Endothelial cell (in vitro differentiated cells): ENCODE measurements around the gene FPR1. TPM values are rescaled to one million over a fixed set of nuclear protein-coding genes. Genes with fewer than 3 reads are reported as not detected.
"Not testable (repeated sequence)": the region's sequence is repeated elsewhere in the genome, so short reads cannot be mapped to it uniquely, and the experiment has no call there.

ENCODE experiments used
- DNase-seq: peaks from one replicate; pipeline ENCODE4 v3.0.0; 2021; ENCODE audit warnings: low spot score
- H3K27ac Mint-ChIP-seq: one replicate; pipeline ENCODE4 v1.8.0; 2021; ENCODE audit warnings: mixed read lengths, inconsistent platforms; ENCODE audit not compliant: unreplicated experiment
- H3K27me3 Mint-ChIP-seq: one replicate; pipeline ENCODE4 v1.8.0; 2021; ENCODE audit warnings: mild to moderate bottlenecking, moderate library complexity, mixed read lengths, inconsistent platforms; ENCODE audit not compliant: unreplicated experiment
- H3K36me3 Mint-ChIP-seq: one replicate; pipeline ENCODE4 v1.8.0; 2021; ENCODE audit warnings: mild to moderate bottlenecking, low read depth, mixed read lengths, inconsistent platforms; ENCODE audit not compliant: unreplicated experiment
- H3K4me1 Mint-ChIP-seq: one replicate; pipeline ENCODE4 v1.8.0; 2021; ENCODE audit warnings: mild to moderate bottlenecking, mixed read lengths, inconsistent platforms; ENCODE audit not compliant: unreplicated experiment
- H3K4me3 Mint-ChIP-seq: one replicate; pipeline ENCODE4 v1.8.0; 2021; ENCODE audit warnings: mild to moderate bottlenecking, mixed read lengths, inconsistent platforms; ENCODE audit not compliant: unreplicated experiment
- H3K9me3 Mint-ChIP-seq: one replicate; pipeline ENCODE4 v1.8.0; 2021; ENCODE audit warnings: mixed read lengths, inconsistent platforms; ENCODE audit not compliant: unreplicated experiment
- total RNA-seq: library from RNA; stranded (reverse); fragmentation: NEBNext Ultra II Directional; extraction: Animal tissue kit (Norgen Biotek cat#: 25700); gene quantifications from one replicate; pipeline ENCODE4 v1.2.1, GENCODE V29; 2021; ENCODE audit not compliant: unreplicated experiment
- TF ChIP-seq, protein P1 (sequence below): fragments of 200-600 bp; sonication (generic); IDR thresholded peaks from one replicate; pipeline ENCODE4 v1.5.0; 2021; ENCODE audit warnings: antibody characterized with exemption; ENCODE audit not compliant: unreplicated experiment

Gene FPR1
- total RNA-seq, 1 donor from 2014 or later: 0.67 TPM

DNA sequence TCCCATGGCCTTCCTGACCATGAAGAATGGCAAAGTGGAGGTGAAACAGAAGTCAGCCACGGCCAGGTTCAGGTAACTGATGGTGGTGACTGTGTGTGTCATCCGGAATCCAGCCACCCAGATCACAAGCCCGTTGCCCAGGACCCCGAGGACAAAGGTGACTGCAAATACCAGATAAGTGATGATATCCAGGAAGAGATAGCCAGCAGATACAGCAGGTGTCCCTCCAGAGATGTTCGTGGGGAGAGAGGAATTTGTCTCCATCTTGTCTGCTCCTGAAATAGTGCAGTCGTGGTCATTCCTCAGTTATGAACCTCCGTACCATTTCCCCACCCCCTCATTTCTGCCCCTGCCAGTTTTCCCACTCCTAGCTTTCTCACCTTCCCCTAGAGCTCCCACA lies 4.9 kb downstream of the FPR1 start:
- TF ChIP-seq, protein P1, sequence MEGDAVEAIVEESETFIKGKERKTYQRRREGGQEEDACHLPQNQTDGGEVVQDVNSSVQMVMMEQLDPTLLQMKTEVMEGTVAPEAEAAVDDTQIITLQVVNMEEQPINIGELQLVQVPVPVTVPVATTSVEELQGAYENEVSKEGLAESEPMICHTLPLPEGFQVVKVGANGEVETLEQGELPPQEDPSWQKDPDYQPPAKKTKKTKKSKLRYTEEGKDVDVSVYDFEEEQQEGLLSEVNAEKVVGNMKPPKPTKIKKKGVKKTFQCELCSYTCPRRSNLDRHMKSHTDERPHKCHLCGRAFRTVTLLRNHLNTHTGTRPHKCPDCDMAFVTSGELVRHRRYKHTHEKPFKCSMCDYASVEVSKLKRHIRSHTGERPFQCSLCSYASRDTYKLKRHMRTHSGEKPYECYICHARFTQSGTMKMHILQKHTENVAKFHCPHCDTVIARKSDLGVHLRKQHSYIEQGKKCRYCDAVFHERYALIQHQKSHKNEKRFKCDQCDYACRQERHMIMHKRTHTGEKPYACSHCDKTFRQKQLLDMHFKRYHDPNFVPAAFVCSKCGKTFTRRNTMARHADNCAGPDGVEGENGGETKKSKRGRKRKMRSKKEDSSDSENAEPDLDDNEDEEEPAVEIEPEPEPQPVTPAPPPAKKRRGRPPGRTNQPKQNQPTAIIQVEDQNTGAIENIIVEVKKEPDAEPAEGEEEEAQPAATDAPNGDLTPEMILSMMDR: no peak
- Mint-ChIP-seq H3K27me3 (peaks cover 2% of the 10 kb centered on the region), H3K36me3 (no peaks in the 10 kb centered on the region), H3K4me1 (peaks cover 4% of the 10 kb centered on the region), H3K4me3 (no peak overlapping the region), H3K27ac (no peak overlapping the region), H3K9me3 (peaks cover 6% of the 10 kb centered on the region)
- no peak for DNase-seq

DNA sequence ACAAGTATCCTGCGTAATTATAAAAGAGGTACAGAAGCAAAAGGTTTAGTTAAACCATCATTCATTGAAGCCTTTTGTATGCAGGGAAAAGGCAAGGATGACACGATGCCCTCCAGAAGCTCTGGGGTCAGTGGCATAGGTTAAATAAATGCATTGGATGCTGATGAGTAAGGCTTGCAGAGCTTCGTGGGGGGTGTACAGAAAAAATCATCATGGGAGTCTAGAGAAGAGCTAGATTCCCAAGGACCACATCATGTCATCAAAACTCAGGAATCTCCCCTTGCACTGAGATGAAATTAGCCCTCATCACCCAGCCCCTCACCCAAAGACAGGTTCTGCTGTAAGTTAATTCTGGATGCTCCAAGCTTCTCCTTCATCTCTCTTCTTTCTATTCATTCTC lies 8.3 kb downstream of the FPR1 start:
- no peaks in the 10 kb centered on the region for H3K36me3 Mint-ChIP-seq
- no peak overlapping the region for H3K27ac Mint-ChIP-seq
- no peaks in the 10 kb centered on the region for H3K4me1 Mint-ChIP-seq
- H3K27me3 Mint-ChIP-seq: no peaks in the 10 kb centered on the region
- TF ChIP-seq, protein P1: no peak
- peaks cover 6% of the 10 kb centered on the region for H3K9me3 Mint-ChIP-seq
- no peak overlapping the region for H3K4me3 Mint-ChIP-seq
- DNase-seq: no peak

DNA sequence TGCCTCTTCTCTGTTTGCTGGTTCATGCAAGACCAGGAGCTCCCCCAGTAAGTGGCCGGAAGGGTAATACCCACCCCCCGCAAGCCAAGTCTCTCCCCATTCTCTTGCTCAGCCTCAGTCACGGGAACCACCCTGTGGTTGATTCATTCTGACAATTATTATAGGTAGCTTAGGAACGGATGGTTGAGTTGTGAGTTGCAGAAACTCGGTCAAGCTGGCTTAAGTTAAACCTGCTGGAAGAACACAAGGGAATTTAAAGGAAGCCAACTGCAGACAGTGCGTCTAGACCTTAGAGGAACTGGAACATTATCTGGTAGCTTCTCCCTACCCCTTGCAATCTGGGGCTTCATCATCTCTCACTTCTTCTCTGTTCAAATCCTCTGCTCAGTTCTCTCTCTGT lies 8.9 kb downstream of the FPR1 start:
- Mint-ChIP-seq H3K4me1 (no peaks in the 10 kb centered on the region), H3K9me3 (peaks cover 6% of the 10 kb centered on the region), H3K36me3 (no peaks in the 10 kb centered on the region), H3K27me3 (no peaks in the 10 kb centered on the region), H3K4me3 (no peak overlapping the region), H3K27ac (no peak overlapping the region)
- TF ChIP-seq, protein P1: no peak
- DNase-seq: no peak

DNA sequence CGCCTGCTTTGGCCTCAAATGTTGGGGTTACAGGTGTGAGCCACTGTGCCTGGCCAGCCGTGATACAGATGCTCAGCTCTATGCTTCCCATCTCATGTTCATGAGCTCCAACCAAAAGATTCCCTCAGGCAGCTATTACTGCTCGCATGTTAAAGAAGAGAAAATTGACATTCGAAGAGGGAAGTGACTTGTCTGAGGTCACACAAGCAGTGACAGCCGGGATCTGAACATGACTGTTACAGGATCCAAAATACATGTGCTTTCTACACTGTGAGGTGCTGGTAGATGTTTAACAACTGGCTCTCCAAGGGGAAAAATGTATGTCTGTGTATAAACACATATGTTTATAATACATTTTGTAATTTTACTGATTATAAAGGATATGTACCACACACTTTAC lies 11.3 kb downstream of the FPR1 start:
- DNase-seq: no peak
- H3K9me3 Mint-ChIP-seq: no peaks in the 10 kb centered on the region
- no peak overlapping the region for H3K27ac Mint-ChIP-seq
- TF ChIP-seq, protein P1: no peak
- peaks cover 1% of the 10 kb centered on the region for H3K27me3 Mint-ChIP-seq
- no peaks in the 10 kb centered on the region for H3K36me3 Mint-ChIP-seq
- no peak overlapping the region for H3K4me3 Mint-ChIP-seq
- no peaks in the 10 kb centered on the region for H3K4me1 Mint-ChIP-seq

DNA sequence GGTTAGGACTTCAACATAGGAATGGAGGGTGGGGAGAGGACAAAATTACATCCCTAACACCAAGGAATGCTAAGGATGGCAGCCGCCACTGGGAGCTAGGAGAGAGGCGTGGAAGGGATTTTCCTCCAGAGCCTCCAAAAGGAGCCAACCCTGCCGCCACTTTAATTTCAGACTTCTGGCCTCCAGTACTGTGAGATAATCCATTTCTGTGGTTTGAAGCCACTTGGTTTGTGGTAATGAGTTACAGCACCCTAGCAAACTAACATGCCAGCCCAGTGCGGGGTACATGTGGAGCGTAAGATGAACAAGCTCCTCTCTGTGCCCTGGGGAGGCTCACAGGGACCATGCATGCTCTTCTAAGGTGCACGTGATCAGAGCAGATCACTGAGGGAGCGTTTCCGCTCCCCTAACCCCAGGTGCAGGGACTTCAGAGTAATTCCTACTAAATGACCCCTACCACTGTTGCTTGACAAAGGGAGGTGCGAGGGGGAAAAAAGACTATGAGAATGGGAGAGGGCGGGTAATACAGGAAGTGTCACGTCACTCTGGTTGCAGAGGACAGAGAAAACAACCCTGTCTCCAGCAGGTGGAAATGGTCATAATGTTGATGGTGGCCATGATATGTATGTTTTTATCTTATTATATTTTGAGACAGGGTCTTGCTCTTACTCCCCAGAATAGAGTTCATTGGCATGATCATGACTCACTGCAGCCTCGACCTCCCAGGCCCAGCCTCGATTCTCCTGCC lies 12.0 kb downstream of the FPR1 start:
- no peak for DNase-seq
- H3K9me3 Mint-ChIP-seq: no peaks in the 10 kb centered on the region
- no peaks in the 10 kb centered on the region for H3K36me3 Mint-ChIP-seq
- no peak overlapping the region for H3K27ac Mint-ChIP-seq
- H3K27me3 Mint-ChIP-seq: peaks cover 1% of the 10 kb centered on the region
- H3K4me1 Mint-ChIP-seq: no peaks in the 10 kb centered on the region
- TF ChIP-seq, protein P1: no peak
- no peak overlapping the region for H3K4me3 Mint-ChIP-seq

DNA sequence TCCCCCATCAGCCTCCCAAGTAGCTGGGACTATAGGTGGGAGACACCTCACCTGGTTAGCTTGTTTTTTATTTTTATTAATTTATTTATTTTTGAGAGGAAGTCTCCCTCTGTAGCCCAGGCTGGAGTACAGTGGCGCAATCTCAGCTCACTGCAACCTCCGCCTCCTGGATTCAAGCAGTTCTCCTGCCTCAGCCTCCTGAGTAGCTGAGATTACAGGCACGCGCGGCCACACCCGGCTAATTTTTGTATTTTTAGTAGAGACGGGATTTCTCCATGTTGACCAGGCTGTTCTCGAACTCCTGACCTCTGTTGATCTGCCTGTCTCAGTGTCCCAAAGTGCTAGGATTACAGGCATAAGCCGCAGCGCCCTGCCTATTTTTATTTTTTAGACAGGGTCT lies 13.2 kb downstream of the FPR1 start:
- DNase-seq, H3K9me3 Mint-ChIP-seq, H3K36me3 Mint-ChIP-seq, H3K4me3 Mint-ChIP-seq, H3K27me3 Mint-ChIP-seq, H3K27ac Mint-ChIP-seq, H3K4me1 Mint-ChIP-seq: not testable (repeated sequence)
